ENCODE measurements around the gene ADCY5.

ADCY5 gene

GRCh38 chr3:123423806-123424205 lies 25.1 kb downstream of the ADCY5 start:
- no peak for DNase-seq (ENCODE audit: low read depth)
- no peak overlapping the region for H3K4me3 ChIP-seq (ENCODE audit: control insufficient read depth, low read depth, low read length)
- TF ChIP-seq CTCF (conservative IDR thresholded peaks at IDR 0.05; ENCODE audit: control insufficient read depth, insufficient read depth, low read depth, low read length), result no peak

- no peak for DNase-seq (ENCODE audit: low read depth)
- no peak for TF ChIP-seq CTCF (conservative IDR thresholded peaks at IDR 0.05; ENCODE audit: control insufficient read depth, insufficient read depth, low read depth, low read length)
- H3K4me3 ChIP-seq (ENCODE audit: control insufficient read depth, low read depth, low read length), result no peak overlapping the region
Measured at GRCh38 chr3:123423031-123423430, 25.9 kb downstream of the ADCY5 start.

- DNase-seq (ENCODE audit: low read depth), result no peak
- no peak for TF ChIP-seq CTCF (conservative IDR thresholded peaks at IDR 0.05; ENCODE audit: control insufficient read depth, insufficient read depth, low read depth, low read length)
- no peak overlapping the region for H3K4me3 ChIP-seq (ENCODE audit: control insufficient read depth, low read depth, low read length)
Measured at GRCh38 chr3:123422457-123422856, 26.4 kb downstream of the ADCY5 start.

- no peak overlapping the region for H3K4me3 ChIP-seq (ENCODE audit: control insufficient read depth, low read depth, low read length)
- DNase-seq (ENCODE audit: low read depth), result peak; percentile 5
- no peak for TF ChIP-seq CTCF (conservative IDR thresholded peaks at IDR 0.05; ENCODE audit: control insufficient read depth, insufficient read depth, low read depth, low read length)
Measured at GRCh38 chr3:123421353-123422174, 27.3 kb downstream of the ADCY5 start.

GRCh38 chr3:123420416-123420968 lies 28.4 kb downstream of the ADCY5 start:
- no peak overlapping the region for H3K4me3 ChIP-seq (ENCODE audit: control insufficient read depth, low read depth, low read length)
- no peak for DNase-seq (ENCODE audit: low read depth)
- TF ChIP-seq CTCF (conservative IDR thresholded peaks at IDR 0.05; ENCODE audit: control insufficient read depth, insufficient read depth, low read depth, low read length), result no peak

- TF ChIP-seq CTCF (conservative IDR thresholded peaks at IDR 0.05; ENCODE audit: control insufficient read depth, insufficient read depth, low read depth, low read length), result no peak
- H3K4me3 ChIP-seq (ENCODE audit: control insufficient read depth, low read depth, low read length), result no peak overlapping the region
- peak; percentile 2 for DNase-seq (ENCODE audit: low read depth)
Measured at GRCh38 chr3:123419850-123420297, 29.0 kb downstream of the ADCY5 start.

Data from fibroblast of mammary gland (primary cell).